Gastroesophageal sphincter (tissue), 3 donors: ENCODE data around the gene TDP1.

Experiments
- CTCF ChIP-seq, 4 experiments: fragments of 200-600 bp in 2 of 4; fragments of 450-650 bp in 2 of 4; sonication (generic) in 1 of 4; IDR thresholded peaks; one replicate each; pipeline ENCODE4 v1.5.1; 2017 to 2019; ENCODE audit warnings: antibody characterized with exemption in 4 of 4, mild to moderate bottlenecking in 2 of 4, moderate library complexity in 2 of 4
- EP300 ChIP-seq: sonication (generic); formaldehyde crosslinking; IDR thresholded peaks from one replicate; pipeline ENCODE4 v1.6.1; 2017; ENCODE audit warnings: antibody characterized with exemption, mild to moderate bottlenecking
- POLR2A ChIP-seq, 2 donors: fragments of 450-650 bp; IDR thresholded peaks; one replicate each; pipeline ENCODE4 v1.6.1; 2017; ENCODE audit warnings: antibody characterized with exemption in 2 of 2, mild to moderate bottlenecking in 2 of 2, moderate library complexity in 1 of 2
- POLR2AphosphoS5 ChIP-seq: sonication (generic); formaldehyde crosslinking; IDR thresholded peaks from one replicate; pipeline ENCODE4 v1.6.1; 2017; ENCODE audit warnings: antibody characterized with exemption

GRCh38 chr14:89965839-89966238 lies 10.1 kb downstream of the TDP1 start:
- no peak for TF ChIP-seq POLR2AphosphoS5
- no peak for TF ChIP-seq CTCF (IDR thresholded peaks at IDR 0.05)
- TF ChIP-seq POLR2A (IDR thresholded peaks at IDR 0.05) = no peak
- no peak for TF ChIP-seq EP300
